Chondrocyte (in vitro differentiated cells): ENCODE results near the gene ZNF683. TPM values are rescaled to one million over a fixed set of nuclear protein-coding genes. Genes with fewer than 3 reads are reported as not detected.

Experiments
- DNase-seq: peaks from one replicate; pipeline ENCODE4 v3.0.0; 2021; ENCODE audit warnings: mixed read lengths, low spot score
- H3K27ac Mint-ChIP-seq: one replicate; pipeline ENCODE4 v1.8.0; 2021; ENCODE audit warnings: mild to moderate bottlenecking, moderate library complexity, mixed read lengths; ENCODE audit not compliant: unreplicated experiment
- H3K27me3 Mint-ChIP-seq: 2 replicates; pipeline ENCODE4 v1.8.0; 2021; ENCODE audit warnings: low read depth, mixed read lengths
- H3K36me3 Mint-ChIP-seq: 2 replicates; pipeline ENCODE4 v1.8.0; 2021; ENCODE audit warnings: low read depth, mixed read lengths
- H3K4me1 Mint-ChIP-seq: 2 replicates; pipeline ENCODE4 v1.8.0; 2021; ENCODE audit warnings: low read depth, mild to moderate bottlenecking, mixed read lengths
- H3K4me3 Mint-ChIP-seq: one replicate; pipeline ENCODE4 v1.8.0; 2021; ENCODE audit warnings: mild to moderate bottlenecking, moderate library complexity, mixed read lengths; ENCODE audit not compliant: unreplicated experiment
- H3K9me3 Mint-ChIP-seq: 2 replicates; pipeline ENCODE4 v1.8.0; 2021; ENCODE audit warnings: low read depth, mixed read lengths
- total RNA-seq: library from RNA; stranded (reverse); gene quantifications from 3 replicates; pipeline ENCODE4 v1.2.1, GENCODE V29; 2021
- TF ChIP-seq, protein P1 (sequence below): fragments of 200-600 bp; sonication (generic); IDR thresholded peaks from 2 replicates; pipeline ENCODE4 v1.5.0; 2021; ENCODE audit warnings: antibody characterized with exemption, mild to moderate bottlenecking, moderate library complexity

Gene ZNF683
- total RNA-seq, 1 donor from 2014 or later: not detected

DNA sequence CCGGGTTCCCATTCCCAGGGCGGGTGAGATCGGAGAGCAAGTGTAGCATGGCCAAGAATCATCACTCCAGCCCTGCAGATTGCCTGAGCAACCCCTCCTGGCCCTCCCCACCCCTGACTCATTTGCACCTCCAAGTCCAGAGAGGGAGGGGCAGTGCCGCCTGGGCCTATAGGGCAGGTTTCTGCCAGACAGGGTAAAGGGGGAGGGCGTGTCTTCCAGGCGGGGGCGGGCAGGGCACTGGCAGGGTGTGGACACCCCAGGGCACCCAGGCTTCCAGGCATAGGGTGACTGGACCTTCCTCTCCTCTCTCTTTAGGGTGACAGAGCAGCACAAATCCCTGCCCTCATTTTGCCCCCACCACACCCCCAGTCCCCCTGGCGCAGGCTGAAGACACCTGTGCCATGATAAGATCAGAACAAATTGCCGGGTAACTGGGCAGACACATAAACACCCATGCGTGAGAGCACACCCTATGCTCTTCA, 15.4 kb downstream of the ZNF683 start:
- no peak overlapping the region for H3K27ac Mint-ChIP-seq
- H3K9me3 Mint-ChIP-seq: no peaks in the 10 kb centered on the region
- no peak for DNase-seq
- no peaks in the 10 kb centered on the region for H3K4me1 Mint-ChIP-seq
- no peak overlapping the region for H3K4me3 Mint-ChIP-seq
- H3K27me3 Mint-ChIP-seq: peaks cover 36% of the 10 kb centered on the region
- TF ChIP-seq, protein P1, sequence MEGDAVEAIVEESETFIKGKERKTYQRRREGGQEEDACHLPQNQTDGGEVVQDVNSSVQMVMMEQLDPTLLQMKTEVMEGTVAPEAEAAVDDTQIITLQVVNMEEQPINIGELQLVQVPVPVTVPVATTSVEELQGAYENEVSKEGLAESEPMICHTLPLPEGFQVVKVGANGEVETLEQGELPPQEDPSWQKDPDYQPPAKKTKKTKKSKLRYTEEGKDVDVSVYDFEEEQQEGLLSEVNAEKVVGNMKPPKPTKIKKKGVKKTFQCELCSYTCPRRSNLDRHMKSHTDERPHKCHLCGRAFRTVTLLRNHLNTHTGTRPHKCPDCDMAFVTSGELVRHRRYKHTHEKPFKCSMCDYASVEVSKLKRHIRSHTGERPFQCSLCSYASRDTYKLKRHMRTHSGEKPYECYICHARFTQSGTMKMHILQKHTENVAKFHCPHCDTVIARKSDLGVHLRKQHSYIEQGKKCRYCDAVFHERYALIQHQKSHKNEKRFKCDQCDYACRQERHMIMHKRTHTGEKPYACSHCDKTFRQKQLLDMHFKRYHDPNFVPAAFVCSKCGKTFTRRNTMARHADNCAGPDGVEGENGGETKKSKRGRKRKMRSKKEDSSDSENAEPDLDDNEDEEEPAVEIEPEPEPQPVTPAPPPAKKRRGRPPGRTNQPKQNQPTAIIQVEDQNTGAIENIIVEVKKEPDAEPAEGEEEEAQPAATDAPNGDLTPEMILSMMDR: no peak
- H3K36me3 Mint-ChIP-seq: no peaks in the 10 kb centered on the region

DNA sequence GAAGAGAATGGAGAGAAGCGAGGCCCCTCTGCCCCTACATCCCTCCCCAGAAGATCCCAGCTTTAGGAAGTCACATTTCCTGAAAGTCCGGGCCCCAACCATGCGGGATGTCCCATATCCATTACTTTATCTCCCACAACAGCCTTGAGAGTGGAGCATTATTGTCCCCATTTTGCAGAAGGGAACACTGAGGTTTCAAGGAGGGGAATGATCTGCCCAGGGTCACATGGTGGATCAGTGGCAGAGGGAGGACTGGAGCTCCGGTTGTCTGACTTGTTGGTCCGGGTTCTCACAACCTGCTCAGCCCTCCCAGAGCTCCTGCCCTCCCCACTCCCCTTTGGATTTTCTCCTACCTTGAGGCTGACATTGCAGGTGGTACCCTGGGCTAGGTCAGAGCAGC, 16.4 kb downstream of the ZNF683 start:
- TF ChIP-seq, protein P1: no peak
- H3K36me3 Mint-ChIP-seq: no peaks in the 10 kb centered on the region
- H3K27ac Mint-ChIP-seq: no peak overlapping the region
- no peak for DNase-seq
- no peak overlapping the region for H3K4me3 Mint-ChIP-seq
- no peaks in the 10 kb centered on the region for H3K9me3 Mint-ChIP-seq
- H3K27me3 Mint-ChIP-seq: peaks cover 32% of the 10 kb centered on the region
- no peaks in the 10 kb centered on the region for H3K4me1 Mint-ChIP-seq

GRCh38 chr1:26354972-26355371, 17.6 kb downstream of the ZNF683 start:
- H3K36me3 Mint-ChIP-seq: no peaks in the 10 kb centered on the region
- H3K4me3 Mint-ChIP-seq: no peak overlapping the region
- TF ChIP-seq, protein P1: no peak
- H3K4me1 Mint-ChIP-seq: no peaks in the 10 kb centered on the region
- no peak for DNase-seq
- no peaks in the 10 kb centered on the region for H3K9me3 Mint-ChIP-seq
- H3K27ac Mint-ChIP-seq: no peak overlapping the region
- H3K27me3 Mint-ChIP-seq: peaks cover 22% of the 10 kb centered on the region

DNA sequence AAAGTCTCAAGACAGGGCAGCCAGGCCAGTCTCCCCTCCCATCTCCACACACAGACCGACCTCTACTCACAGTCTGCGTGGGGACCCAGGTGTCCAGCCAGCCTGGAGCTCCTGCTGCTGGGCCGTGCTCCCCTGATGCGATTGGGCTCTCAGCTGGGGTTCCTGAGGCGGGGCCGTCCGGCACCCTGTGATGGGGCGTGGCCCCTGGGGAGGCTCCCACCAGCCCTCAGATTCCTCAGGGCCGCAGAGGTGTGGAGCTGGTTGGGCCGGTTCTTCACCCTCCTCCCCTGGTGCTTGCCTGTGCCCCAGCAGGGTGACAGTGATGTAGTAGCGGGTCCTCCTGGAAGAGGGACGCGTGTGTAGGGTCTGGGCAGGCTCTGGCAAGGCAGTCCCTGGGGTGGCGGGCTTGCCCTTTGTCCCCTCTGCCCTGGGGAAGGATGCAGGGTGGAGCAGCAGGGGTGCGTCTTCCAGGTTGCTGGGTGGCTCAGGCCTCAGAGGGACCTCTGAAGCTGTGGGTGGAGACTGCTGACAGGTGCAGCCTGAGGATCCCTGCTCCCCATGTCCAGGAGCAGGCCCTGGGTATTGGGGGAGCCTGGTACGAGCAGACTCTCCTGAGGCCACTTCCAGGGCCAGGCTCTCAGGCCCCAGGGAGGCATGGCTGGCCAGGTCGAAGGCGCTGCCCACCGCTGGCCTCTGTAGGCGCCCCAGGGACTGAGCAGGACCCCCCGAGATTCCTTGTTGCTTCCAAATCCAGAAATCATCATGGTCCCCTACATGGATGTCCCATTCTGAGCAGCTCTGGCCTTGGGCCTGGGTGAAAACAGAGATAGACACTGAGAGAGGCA, 18.4 kb downstream of the ZNF683 start, which contains the start of gene CRYBG2:
Gene CRYBG2, minus strand, starts transcription at position 155 of the 845 bp plus-strand sequence. CDS start 7,473 bp downstream, outside the sequence.
- Mint-ChIP-seq H3K36me3 (no peaks in the 10 kb centered on the region), H3K4me1 (no peaks in the 10 kb centered on the region), H3K9me3 (no peaks in the 10 kb centered on the region), H3K27me3 (peaks cover 14% of the 10 kb centered on the region), H3K4me3 (no peak within 1 kb of the TSS), H3K27ac (no peak within 1 kb of the TSS)
- TF ChIP-seq, protein P1: no peak
- no peak for DNase-seq

DNA sequence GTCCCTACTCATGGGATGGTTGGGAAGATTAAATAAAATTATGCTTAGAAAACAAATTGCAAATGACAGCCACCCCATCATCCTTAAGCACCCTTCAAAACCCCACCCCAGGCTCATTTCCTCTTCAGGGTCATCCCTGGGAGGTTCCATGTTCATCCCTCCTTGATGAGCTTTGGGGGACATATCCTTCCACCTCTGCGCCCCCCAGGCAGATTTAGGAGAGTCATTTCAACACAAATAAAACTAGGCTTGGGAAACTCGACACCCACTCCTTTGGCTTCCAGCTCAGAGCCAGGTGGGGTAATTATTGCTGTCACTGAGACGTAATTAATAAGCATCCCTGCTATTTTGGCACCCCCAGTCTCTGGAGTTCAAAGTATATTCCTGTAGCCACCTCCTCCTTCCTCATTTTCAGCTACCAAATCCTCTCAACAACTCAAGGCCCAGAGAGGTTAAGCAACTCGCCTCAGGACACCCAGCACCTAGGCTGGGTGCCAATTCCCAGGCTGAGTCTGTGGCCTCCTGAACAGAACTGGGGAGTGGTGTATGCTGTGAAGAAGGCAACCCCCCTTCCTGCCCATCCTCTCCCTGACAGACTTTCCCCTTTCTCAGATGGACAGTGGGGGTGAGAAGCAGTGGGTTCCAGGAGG, 19.2 kb downstream of the ZNF683 start:
- Mint-ChIP-seq H3K4me3 (no peak overlapping the region), H3K4me1 (no peaks in the 10 kb centered on the region), H3K27ac (no peak overlapping the region), H3K36me3 (no peaks in the 10 kb centered on the region), H3K27me3 (peaks cover 6% of the 10 kb centered on the region), H3K9me3 (no peaks in the 10 kb centered on the region)
- TF ChIP-seq, protein P1: no peak
- DNase-seq: no peak
